Measurements from ENCODE around the gene TRRAP.

- TF ChIP-seq CTCF (IDR thresholded peaks at IDR 0.05) (no peak), POLR2A (IDR thresholded peaks at IDR 0.05) (no peak), EP300 (IDR thresholded peaks at IDR 0.05) (no peak)
Measured at GRCh38 chr7:99033765-99034164, 155.4 kb downstream of the TRRAP start.
